ENCODE results near the gene GOLGA6L10. TPM values are rescaled to one million over a fixed set of nuclear protein-coding genes. Genes with fewer than 3 reads are reported as not detected.
"Not testable (repeated sequence)": the region's sequence is repeated elsewhere in the genome, so short reads cannot be mapped to it uniquely, and the experiment has no call there.

The GOLGA6L10 gene
- total and polyA plus RNA-seq, 9 of the 15 experiments (the other 6 are each of a cell fraction or from before 2014, with no cell fraction given) = 0.32 to 7.1 (median 2.0) TPM

DNA sequence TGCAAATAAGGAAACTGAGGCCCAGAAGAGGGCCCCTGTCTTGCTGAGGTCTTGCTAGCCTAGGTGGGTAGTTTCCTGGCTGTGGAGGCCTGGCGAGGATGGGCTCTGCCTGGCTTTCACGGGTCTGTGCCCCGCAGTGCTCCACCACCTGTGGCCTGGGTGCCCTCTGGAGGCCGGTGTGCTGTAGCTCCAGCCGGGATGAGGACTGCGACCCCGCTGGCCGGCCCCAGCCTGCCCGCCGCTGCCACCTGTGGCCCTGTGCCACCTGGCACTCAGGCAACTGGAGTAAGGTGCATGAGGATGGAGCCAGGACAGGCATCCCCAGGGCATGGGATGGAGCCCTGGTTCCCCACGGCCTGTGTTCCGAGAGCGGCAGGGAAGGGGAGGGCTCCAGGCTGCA is 20.2 kb downstream of the GOLGA6L10 start:
- not testable (repeated sequence) for H2AFZ ChIP-seq (ENCODE audit: low read depth, low read length); BruUV-seq (replicated peaks)

DNA sequence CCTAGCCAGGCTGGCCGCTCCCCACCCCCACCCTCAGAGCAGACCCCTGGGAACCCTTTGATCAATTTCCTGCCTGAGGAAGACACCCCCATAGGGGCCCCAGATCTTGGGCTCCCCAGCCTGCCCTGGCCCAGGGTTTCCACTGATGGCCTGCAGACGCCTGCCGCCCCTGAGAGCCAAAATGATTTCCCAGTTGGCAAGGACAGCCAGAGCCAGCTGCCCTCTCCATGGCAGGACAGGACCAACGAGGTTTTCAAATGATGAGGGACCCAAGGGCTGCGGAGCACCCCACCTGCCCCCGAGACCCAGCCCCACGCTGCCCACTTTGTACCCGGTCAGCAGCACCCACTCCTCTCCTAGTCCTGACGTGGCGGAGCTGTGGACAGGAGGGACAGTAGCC is 21.9 kb downstream of the GOLGA6L10 start:
- H3K79me2 ChIP-seq (ENCODE audit: control insufficient read depth, insufficient read depth, low read length); H2AFZ ChIP-seq (ENCODE audit: low read depth, low read length); BruUV-seq (replicated peaks); CTCF ChIA-PET (ENCODE audit: low intra/inter-chr PET ratio); FAIRE-seq; H3K4me2 ChIP-seq (ENCODE audit: insufficient read depth, low read length); H3K9me3 ChIP-seq (replicated peaks; ENCODE audit: control insufficient read depth, insufficient read depth, low read depth, low read length); ATAC-seq; H3K4me3 ChIP-seq; DNase-seq (ENCODE audit: extremely low read depth in 1 of 4, low spot score in 3 of 4); H3K9me1 ChIP-seq (ENCODE audit: control insufficient read depth, insufficient read depth, low read length); H3K27me3 ChIP-seq (ENCODE audit: control insufficient read depth in 2 of 2, insufficient read depth in 2 of 2, low read length in 2 of 2); intact Hi-C loops (cut with micrococcal nuclease); H3K4me1 ChIP-seq (replicated peaks in 1 of 2; ENCODE audit: control insufficient read depth in 2 of 2, insufficient read depth in 2 of 2, low read length in 2 of 2); H4K20me1 ChIP-seq (replicated peaks; ENCODE audit: control insufficient read depth, insufficient read depth, low read length); POLR2A ChIA-PET; in situ Hi-C loops (cut with MboI); H3K27ac ChIP-seq (ENCODE audit: extremely low read depth, low read depth, low read length); H3K9ac ChIP-seq (ENCODE audit: insufficient read depth in 1 of 2, low read depth in 2 of 2, low read length in 2 of 2); H3K36me3 ChIP-seq (ENCODE audit: control insufficient read depth, insufficient read depth, low read length): not testable (repeated sequence)
- 10% methylated on average over 2 of the region's 10 CpGs for WGBS (ENCODE audit: insufficient coverage, low coverage, missing lambda C conversion rate)

More for the DNA sequence above, 20.2 kb downstream of the GOLGA6L10 start:
- in situ Hi-C loops (cut with MboI); H3K4me2 ChIP-seq (ENCODE audit: insufficient read depth, low read length); H3K9ac ChIP-seq (ENCODE audit: insufficient read depth in 1 of 2, low read depth in 2 of 2, low read length in 2 of 2); H3K27ac ChIP-seq (ENCODE audit: extremely low read depth, low read depth, low read length); H3K4me1 ChIP-seq (replicated peaks in 1 of 2; ENCODE audit: control insufficient read depth in 2 of 2, insufficient read depth in 2 of 2, low read length in 2 of 2); H3K9me1 ChIP-seq (ENCODE audit: control insufficient read depth, insufficient read depth, low read length); H3K36me3 ChIP-seq (ENCODE audit: control insufficient read depth, insufficient read depth, low read length); DNase-seq (ENCODE audit: extremely low read depth in 1 of 4, low spot score in 3 of 4); CTCF ChIA-PET (ENCODE audit: low intra/inter-chr PET ratio); H3K79me2 ChIP-seq (ENCODE audit: control insufficient read depth, insufficient read depth, low read length); FAIRE-seq; H3K27me3 ChIP-seq (ENCODE audit: control insufficient read depth in 2 of 2, insufficient read depth in 2 of 2, low read length in 2 of 2); H3K4me3 ChIP-seq; POLR2A ChIA-PET; H3K9me3 ChIP-seq (replicated peaks; ENCODE audit: control insufficient read depth, insufficient read depth, low read depth, low read length); intact Hi-C loops (cut with micrococcal nuclease); H4K20me1 ChIP-seq (replicated peaks; ENCODE audit: control insufficient read depth, insufficient read depth, low read length): not testable (repeated sequence)
- 0% methylated on average over 1 of the region's 13 CpGs for WGBS (ENCODE audit: insufficient coverage, low coverage, missing lambda C conversion rate)
- TF ChIP-seq, protein P1, sequence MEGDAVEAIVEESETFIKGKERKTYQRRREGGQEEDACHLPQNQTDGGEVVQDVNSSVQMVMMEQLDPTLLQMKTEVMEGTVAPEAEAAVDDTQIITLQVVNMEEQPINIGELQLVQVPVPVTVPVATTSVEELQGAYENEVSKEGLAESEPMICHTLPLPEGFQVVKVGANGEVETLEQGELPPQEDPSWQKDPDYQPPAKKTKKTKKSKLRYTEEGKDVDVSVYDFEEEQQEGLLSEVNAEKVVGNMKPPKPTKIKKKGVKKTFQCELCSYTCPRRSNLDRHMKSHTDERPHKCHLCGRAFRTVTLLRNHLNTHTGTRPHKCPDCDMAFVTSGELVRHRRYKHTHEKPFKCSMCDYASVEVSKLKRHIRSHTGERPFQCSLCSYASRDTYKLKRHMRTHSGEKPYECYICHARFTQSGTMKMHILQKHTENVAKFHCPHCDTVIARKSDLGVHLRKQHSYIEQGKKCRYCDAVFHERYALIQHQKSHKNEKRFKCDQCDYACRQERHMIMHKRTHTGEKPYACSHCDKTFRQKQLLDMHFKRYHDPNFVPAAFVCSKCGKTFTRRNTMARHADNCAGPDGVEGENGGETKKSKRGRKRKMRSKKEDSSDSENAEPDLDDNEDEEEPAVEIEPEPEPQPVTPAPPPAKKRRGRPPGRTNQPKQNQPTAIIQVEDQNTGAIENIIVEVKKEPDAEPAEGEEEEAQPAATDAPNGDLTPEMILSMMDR (IDR thresholded peaks at IDR 0.05 in 2 of 3, conservative IDR thresholded peaks at IDR 0.05 in 1 of 3; ENCODE audit: insufficient read depth in 2 of 3, low read depth in 1 of 3, low read length in 3 of 3) = 0 out of 6 replicates have a peak, but pooled peaks of 1 of the 3 experiments have one; percentile 3
- ATAC-seq = peak; percentile 40; the same call in 1 of the 3 replicates

DNA sequence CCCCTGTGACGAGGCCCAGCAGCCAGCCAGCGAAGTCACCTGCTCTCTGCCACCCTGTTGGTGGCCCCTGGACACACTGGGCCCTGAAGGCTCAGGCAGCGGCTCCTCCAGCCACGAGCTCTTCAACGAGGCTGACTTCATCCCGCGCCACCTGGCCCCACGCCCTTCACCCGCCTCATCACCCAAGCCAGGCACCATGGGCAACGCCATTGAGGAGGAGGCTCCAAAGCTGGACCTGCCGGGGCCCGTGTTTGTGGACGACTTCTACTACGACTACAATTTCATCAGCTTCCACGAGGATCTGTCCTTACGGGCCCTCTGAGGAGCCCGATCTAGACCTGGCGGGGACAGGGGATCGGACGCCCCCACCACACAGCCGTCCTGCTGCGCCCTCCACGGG is 22.4 kb downstream of the GOLGA6L10 start:
- H3K9ac ChIP-seq (ENCODE audit: insufficient read depth in 1 of 2, low read depth in 2 of 2, low read length in 2 of 2); BruUV-seq (replicated peaks); CTCF ChIA-PET (ENCODE audit: low intra/inter-chr PET ratio); POLR2A ChIA-PET; H3K27ac ChIP-seq (ENCODE audit: extremely low read depth, low read depth, low read length); H4K20me1 ChIP-seq (replicated peaks; ENCODE audit: control insufficient read depth, insufficient read depth, low read length); H3K79me2 ChIP-seq (ENCODE audit: control insufficient read depth, insufficient read depth, low read length); ATAC-seq; FAIRE-seq; H3K4me2 ChIP-seq (ENCODE audit: insufficient read depth, low read length); DNase-seq (ENCODE audit: extremely low read depth in 1 of 4, low spot score in 3 of 4); H3K4me3 ChIP-seq; H3K9me3 ChIP-seq (replicated peaks; ENCODE audit: control insufficient read depth, insufficient read depth, low read depth, low read length); H3K27me3 ChIP-seq (ENCODE audit: control insufficient read depth in 2 of 2, insufficient read depth in 2 of 2, low read length in 2 of 2); H3K4me1 ChIP-seq (replicated peaks in 1 of 2; ENCODE audit: control insufficient read depth in 2 of 2, insufficient read depth in 2 of 2, low read length in 2 of 2); H3K36me3 ChIP-seq (ENCODE audit: control insufficient read depth, insufficient read depth, low read length); H2AFZ ChIP-seq (ENCODE audit: low read depth, low read length); H3K9me1 ChIP-seq (ENCODE audit: control insufficient read depth, insufficient read depth, low read length); intact Hi-C loops (cut with micrococcal nuclease); in situ Hi-C loops (cut with MboI): not testable (repeated sequence)
- 9% methylated on average over 10 of the region's 23 CpGs for WGBS (ENCODE audit: insufficient coverage, low coverage, missing lambda C conversion rate)

All from K562 (cell line).